HG02973 (cell line): ENCODE data around the gene XIST.
"Not testable (repeated sequence)": the region's sequence is repeated elsewhere in the genome, so short reads cannot be mapped to it uniquely, and the experiment has no call there.

Experiments
- ATAC-seq: cut with Tn5 transposase; IDR thresholded peaks from one replicate; pipeline ENCODE4 v1.9.1; 2021; ENCODE audit warnings: moderate library complexity; ENCODE audit not compliant: unreplicated experiment

XIST gene

GRCh38 chrX:73852467-73852866 lies at the start of gene XIST:
Gene XIST, minus strand, starts transcription at chrX:73852714.
- ATAC-seq: no peak

DNA sequence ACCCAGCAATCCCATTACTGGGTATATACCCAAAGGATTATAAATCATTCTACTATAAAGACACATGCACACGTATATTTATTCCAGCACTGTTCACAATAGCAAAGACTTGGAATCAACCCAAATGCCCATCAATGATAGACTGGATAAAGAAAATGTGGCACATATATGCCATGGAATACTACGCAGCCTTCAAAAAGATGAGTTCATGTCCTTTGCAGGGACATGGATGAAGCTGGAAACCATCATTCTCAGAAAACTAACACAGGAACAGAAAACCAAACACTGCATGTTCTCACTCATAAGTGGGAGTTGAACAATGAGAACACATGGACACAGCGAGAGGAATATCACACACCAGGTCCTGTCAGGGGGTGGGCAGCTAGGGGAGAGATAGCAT lies 45.8 kb upstream of the XIST start:
- ATAC-seq: not testable (repeated sequence)

DNA sequence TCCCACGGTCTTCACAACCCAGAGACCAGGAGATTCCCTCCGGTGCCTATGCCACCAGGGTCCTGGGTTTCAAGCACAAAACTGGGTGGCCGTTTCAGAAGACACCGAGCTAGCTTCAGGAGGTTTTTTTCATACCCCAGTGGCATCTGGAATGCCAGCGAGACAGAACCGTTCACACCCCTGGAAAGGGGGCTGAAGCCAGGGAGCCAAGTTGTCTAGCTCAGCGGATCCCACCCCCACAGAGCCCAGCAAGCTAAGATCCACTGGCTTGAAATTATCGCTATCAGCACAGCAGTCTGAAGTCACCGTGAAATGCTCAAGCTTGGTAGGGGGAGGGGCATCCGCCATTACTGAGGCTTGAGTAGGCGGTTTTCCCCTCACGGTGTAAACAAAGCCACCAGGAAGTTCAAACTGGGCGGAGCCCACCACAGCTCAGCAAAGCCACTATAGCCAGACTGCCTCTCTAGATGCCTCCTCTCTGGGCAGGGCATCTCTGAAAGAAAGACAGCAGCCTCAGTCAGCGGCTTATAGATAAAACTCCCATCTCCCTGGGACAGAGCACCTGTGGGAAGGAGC lies 40.1 kb upstream of the XIST start:
- ATAC-seq: not testable (repeated sequence)

- ATAC-seq: not testable (repeated sequence)
Measured at GRCh38 chrX:73882260-73882659, 29.7 kb upstream of the XIST start.

GRCh38 chrX:73877687-73878086 lies 25.2 kb upstream of the XIST start:
- no peak for ATAC-seq

- no peak for ATAC-seq
Measured at GRCh38 chrX:73876911-73877310, 24.4 kb upstream of the XIST start.

GRCh38 chrX:73868916-73869315 lies 16.4 kb upstream of the XIST start:
- no peak for ATAC-seq

DNA sequence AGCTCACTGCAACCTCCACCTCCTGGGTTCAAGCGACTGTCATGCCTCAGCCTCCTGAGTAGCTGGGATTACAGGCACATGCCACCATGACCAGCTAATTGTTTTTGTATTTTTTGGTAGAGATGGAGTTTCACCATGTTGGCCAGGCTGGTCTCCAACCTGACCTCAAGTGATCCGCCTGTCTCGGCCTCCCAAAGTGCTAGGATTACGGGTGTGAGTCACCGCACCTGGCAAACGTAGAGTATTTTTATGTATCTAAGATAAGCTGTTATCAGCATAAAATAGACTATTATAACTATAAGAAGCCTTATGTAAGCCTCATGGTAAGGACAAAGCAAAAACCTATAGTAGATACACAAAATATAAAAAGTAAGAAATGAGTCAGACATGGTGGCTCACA lies 14.6 kb upstream of the XIST start:
- no peak for ATAC-seq

DNA sequence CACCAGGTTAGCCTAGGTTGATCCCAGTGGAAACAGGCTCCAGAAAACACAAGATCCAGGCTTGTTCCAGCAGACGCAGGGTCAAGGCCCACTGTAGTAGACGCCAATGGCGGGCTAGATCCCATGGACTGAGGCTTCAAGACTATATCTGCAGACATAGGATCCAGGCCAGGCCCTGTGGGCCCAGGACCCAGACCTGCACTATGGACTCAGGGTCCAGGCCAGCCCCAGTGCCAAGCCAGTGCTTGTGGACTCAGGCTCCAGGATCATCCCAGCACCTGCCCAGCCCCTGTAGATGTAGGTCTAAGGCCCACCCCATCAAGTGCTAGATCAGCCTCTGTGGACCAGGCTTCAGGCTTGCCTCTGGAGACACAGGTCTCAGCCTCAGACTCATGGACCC lies 11.3 kb upstream of the XIST start:
- no peak for ATAC-seq

DNA sequence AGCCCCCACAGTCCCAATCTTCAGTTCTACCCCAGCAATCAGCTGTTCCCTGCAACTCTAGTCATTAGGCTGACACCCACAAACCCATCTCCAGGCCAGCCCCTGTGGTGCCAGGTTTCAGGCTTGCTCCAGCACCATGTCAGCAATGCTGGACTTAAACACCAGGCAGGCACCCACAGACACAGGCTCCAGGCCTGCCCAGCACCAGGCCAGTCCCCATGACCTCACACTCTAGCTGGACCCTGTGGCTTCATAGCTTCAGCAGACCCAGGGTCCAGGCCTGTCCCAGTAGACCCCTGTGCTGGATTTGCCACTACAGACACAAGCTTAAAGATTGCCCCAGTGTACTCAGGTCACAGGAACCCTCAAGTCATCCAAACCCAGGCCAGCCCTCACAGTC lies 10.8 kb upstream of the XIST start:
- no peak for ATAC-seq

- no peak for ATAC-seq
Measured at GRCh38 chrX:73859622-73860021, 7.1 kb upstream of the XIST start.

- no peak for ATAC-seq
Measured at GRCh38 chrX:73855546-73855945, 3.0 kb upstream of the XIST start.

- ATAC-seq: no peak
Measured at GRCh38 chrX:73852022-73852421, 492 bp downstream of the XIST start.

- ATAC-seq: no peak
Measured at GRCh38 chrX:73851014-73852009, 1.2 kb downstream of the XIST start.

GRCh38 chrX:73850124-73851013 lies 2.1 kb downstream of the XIST start:
- no peak for ATAC-seq

- no peak for ATAC-seq
Measured at GRCh38 chrX:73849073-73849472, 3.4 kb downstream of the XIST start.

- no peak for ATAC-seq
Measured at GRCh38 chrX:73847991-73848390, 4.5 kb downstream of the XIST start.

DNA sequence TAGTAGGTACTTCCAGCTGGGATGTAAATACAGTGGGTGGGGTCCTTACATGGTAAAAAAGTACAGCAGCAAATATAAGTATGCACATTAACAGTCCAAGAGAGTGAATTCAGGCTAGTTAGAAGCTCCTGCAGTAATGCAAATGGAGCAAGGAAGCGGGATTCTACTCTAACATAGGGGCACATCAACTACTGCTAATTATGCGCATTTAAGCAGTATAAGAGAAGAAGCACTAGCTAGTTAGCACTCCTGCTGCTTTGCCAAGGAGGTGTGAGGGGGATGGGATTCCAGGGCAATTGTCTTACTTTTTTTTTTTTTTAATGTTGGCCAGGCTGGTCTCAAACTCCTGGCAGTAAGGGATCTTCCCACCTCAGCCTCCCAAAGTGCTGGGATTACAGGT lies 5.4 kb downstream of the XIST start:
- ATAC-seq: no peak

DNA sequence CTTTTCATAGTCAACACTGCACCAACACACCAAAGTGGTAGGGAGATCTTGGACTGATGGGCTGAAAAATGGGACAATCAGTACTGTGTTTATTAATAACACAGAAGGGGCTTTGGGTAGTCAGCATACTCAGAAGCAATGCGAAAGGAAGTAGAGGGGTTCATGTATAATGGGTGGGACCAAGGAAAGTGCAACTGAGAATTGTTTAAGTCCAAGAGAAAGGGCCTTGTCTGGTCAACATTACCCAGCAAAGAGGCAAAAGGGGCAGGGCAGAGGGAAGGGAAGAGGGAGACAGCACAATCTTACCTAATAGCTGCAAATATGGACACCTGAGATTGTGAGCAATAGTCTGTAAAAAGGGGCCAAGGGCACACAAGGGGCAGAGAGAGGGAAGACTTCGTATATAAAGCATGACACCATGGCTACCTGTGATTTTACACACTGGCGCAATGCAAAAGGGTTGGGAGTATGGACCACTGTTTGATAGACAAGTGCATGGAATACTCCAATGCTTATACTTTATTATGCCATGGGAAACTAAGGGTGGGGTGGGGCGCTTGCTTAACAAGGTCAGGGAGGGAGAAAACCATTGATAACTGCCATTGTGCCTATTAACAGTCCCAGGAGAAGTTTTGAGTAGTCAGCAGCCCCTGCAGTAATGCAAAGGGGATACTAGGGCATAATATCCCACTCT lies 9.8 kb downstream of the XIST start:
- ATAC-seq: no peak

DNA sequence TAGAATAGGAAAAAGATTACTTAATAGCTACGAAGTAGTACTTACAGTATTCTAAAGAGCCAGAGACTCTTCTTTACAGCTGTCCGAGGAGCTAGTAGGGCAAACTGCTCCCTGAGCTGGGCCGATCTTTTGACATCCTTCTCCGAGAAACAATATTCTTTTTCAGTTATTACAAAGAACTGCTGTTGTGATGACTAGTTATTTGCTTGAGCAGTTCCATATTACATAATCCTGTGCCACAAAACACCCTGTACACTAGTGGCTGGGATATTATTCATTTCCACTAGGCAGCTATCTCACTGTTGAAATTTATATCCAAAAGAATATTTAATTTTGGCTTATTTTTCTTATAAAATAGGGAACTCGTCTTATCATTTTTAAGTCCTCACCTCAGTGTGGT lies 11.2 kb downstream of the XIST start:
- ATAC-seq: no peak
